ENCODE data around the gene GNG14. TPM values are rescaled to one million over a fixed set of nuclear protein-coding genes. Genes with fewer than 3 reads are reported as not detected.
"Not testable (repeated sequence)": the region's sequence is repeated elsewhere in the genome, so short reads cannot be mapped to it uniquely, and the experiment has no call there.

The GNG14 gene
- total RNA-seq, 1 experiment from 2014 or later = not detected

DNA sequence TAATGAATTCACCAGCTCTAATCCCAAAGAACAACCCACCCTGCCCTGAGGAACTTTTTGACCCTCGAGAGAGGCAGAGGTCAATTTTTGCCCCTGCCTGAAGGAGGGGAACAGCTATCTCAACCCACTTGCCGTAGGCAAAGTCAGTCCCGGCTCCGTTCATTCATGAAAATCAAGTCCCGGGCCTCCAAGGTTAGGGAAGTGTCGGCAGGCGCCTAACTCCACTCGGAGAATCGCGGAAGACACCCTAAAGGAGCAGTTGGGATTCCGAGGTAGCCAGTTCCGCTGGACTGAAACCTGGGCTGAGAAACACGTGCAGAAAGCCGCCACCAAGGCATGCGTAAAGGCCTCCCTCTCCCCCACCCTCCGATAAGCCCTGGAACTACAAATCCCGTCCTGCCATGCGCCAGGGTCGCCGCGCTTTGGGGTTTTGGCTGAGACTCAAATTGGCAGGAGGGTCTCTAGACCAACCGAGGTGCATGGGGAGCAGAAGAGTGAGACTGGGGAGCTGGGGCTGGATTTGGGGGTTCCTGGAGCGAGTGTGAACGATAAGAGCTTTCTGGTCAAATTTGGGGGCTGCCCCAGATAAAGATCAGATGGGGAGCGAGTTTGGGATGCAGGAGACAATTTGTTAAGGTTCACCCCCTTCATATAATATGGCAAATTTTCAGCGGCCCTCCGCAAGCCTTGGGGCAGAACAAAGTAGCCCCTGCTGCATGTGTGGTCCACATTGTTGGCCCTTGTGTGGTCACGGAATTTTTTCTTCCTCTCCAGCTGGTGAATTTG, 36.0 kb downstream of the GNG14 start, which contains the start of gene TNPO2:
TSS of gene TNPO2 (minus strand) at position 292 of the 786 bp plus-strand sequence. CDS start 2,955 bp downstream, outside the sequence.
- no peak for DNase-seq (ENCODE audit: low spot score)

DNA sequence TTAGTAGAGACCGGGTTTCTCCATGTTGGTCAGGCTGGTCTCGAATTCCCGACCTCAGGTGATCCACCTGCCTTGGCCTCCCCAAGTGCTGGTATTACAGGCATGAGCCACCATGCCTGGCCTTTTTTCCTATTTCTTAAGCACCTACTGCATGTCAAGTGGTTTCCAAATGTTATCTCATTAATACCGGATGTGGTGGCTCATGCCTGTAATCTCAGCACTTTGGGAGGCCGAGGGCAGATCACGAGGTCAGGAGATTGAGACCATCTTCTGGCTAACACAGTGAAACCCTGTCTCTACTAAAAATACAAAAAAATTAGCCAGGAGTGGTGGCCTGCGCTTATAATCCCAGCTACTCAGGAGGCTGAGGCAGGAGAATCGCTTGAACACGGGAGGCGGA, 37.8 kb downstream of the GNG14 start:
- DNase-seq (ENCODE audit: low spot score) = not testable (repeated sequence)

DNA sequence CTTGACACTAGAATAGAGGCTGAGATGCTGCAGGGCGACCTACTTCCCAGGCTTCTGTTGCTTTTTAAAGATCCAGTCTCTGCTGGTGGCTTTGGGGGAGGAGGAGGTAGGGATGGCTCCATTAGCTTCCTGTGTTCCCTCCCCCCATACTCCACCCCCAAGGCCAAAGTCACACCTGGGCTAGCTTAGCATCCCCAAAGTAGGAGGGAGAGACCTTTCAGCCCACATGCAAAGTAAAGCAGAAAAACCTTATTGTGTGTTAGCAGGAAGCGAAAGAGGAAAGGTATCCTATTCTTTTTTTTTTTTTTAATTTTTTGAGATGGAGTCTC, 39.2 kb downstream of the GNG14 start:
- DNase-seq (ENCODE audit: low spot score) = no peak

DNA sequence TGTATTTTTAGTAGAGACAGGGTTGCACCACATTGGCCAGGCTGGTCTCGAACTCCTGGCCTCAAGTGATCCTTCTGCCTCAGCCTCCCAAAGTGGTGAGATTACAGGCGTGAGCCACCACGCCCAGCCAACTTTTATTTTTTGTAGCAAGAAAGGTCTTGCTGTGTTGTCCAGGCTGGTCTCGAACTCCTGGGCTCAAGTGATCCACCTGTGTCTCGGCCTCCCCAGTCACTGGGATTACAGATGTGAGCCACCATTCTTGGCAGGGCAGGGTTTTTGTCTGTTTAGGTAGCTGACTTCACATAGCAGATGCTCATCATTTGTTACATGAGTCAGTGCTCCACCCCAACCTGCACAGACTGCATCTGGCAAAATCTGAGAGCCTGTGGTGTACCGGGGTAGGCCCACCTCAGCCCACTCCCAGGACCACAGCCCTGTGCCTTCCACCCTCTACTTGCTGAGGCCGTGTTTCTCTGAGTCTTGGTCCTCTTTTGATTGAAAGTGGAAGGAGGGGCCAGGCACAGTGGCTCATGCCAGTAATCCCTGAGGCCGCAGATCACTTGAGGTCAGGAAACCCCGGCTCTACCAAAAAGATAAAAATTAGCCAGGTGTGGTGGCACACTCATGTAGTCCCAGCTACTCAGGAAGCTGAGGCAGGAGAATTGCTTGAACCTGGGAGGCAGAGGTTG, 40.1 kb downstream of the GNG14 start:
- DNase-seq (ENCODE audit: low spot score) = no peak

DNA sequence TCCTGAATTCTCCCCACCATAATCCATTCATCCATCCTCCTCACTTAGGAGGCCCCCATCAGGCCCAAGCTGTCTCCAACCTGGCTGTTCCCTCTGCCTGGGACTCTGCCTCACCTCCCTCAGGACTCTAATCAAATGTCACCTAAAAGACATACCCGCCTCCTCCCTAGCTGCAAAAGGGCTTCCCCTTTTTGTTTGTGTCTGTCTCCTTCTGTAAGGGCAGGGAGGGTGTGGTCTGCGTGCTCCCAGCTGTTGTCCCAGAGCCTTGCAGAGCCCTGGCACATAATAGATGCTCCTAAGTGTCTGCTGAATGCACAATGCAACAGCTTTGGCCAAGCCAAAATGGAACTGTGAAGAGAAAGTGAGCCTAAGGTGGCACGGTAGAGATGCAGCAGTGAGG, 42.3 kb downstream of the GNG14 start:
- no peak for DNase-seq (ENCODE audit: low spot score)

DNA sequence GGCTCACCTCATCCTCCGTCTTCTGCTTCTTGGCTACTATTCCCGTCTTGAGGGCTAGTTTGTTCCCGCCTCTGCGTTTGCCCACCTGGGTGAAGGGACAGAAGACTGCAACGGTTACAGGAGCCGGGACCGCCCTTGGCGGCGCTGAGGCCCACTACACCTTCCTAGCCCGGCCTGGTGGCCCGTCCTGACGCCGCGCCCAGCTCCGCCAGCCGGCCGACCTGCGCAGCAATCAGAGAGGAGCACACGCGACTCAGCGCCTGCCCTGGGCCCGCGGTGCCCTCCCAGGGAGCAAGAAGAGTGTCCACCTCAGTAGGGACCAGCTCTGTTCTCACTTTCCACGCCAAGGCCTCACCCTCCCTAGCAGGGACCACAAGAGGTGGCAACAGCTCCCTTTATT, 43.5 kb downstream of the GNG14 start:
- DNase-seq (ENCODE audit: low spot score) = no peak

DNA sequence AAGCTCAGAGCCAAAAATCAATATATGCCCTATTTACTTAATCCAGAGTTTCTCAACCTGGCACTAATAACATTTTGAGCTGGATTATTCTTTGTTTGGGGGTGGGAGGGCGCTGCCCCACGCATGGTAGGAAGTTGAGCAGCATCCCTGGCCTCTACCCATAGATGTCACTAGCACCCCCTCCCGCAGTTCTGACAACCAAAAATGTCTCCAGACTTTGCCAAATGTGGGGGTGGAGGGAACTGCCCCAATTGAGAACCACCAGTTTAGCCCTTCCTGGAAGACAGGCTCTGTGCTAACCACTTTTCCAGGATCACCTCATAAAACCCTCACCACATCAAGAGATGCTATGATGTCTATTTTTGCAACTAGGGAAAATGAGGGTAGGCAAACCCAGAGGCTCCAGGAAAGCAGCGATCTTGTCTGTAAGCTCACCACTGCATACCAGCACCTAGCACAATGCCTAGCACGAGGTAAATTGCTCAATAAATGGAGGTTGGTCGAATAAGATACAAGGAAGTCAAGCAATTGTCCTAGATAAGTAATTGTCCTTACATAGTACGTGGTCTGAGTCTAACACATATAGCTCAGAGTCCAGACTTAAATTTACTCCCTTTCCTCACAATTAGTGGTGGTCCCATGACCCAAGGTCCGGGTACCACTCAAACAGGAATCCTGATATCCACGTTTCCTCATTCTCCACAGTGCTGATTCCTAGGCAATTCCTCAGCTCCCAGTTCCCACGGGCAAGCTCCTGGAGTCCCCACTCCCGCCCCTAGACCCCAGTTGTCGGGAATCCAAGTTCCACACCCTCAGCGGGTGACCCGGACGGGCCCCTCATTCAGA, 45.8 kb downstream of the GNG14 start:
- peak; percentile 31 for DNase-seq (ENCODE audit: low spot score)

DNA sequence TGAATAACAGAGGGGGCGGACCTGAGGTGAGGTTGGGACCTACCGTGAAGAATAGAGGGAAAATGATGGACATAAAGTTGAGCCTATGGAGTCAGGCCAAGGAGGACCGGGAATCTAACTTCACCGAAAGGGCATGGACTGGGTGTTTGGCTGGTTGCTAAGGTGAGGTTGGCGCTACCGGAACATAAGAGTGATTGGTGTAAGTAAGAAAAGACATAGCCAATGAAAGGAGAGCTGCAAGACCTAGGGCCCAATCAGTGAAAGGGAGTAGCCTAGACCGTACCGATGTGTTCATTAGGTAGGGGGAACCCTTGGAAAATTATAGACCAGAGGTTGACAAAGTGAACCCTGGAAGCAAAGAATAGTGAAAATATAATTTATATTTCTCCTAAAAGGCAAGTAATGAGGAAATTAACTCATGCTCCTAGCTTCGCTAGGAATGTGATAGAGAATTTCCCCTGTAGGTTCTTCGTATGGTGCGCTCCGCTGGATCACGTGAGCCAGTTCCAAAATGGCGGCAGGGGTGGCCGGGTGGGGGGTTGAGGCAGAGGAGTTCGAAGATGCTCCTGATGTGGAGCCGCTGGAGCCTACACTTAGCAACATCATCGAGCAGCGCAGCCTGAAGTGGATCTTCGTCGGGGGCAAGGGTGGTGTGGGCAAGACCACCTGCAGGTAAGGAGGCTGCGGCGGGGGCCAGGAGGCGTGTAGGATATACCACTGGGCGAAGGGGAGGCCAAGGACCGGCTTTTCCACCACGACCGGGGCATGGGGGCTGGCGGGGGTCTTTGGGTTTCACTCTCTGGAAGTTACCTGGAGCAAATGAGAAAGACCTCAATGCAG, 49.4 kb downstream of the GNG14 start, which contains the start of gene GET3:
TSS of gene GET3 (plus strand) at position 503 of the 840 bp plus-strand sequence. CDS start at position 512, 9 bp downstream.
- DNase-seq (ENCODE audit: low spot score) = peak; percentile 100

DNA sequence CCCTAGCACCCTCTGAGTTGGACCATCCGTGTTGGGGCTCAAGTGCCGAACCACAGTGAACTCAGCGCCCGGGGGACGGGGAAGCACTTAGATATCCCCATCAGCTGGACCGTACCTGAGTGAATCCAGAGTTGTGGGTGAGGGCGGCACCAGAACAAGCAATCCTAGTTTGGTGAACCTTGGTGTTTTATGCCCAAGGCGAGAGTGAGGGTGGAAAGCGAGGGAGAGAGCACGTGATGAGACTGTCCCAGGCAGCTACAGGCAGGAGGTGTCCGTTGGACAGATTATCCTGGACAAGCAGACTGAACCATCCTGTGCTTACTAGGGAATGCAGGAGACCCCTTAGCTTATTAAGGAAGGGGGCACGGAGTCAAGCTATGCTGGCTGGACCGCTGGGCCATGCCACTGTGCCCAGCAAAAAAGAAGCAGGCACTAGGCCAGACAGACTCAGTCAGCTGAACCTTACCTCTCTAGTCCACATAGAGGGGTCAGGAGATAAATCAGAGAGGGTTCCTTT, 50.1 kb downstream of the GNG14 start:
- no peak for DNase-seq (ENCODE audit: low spot score)

Other genes starting within 250 kb of the GNG14 start
- 2.1 and 3.1 TPM in 2 replicates for gene ZNF443, start 247.0 kb upstream of the GNG14 start, total RNA-seq (2014; rRNA removed; shearing (Covaris generic))
- 0.81 TPM in 1 of 2 replicates, not detected in the other for gene ZNF709, start 203.2 kb upstream of the GNG14 start, total RNA-seq (2014; rRNA removed; shearing (Covaris generic))
- gene ZNF564, start 136.5 kb upstream of the GNG14 start, total RNA-seq (2014; rRNA removed; shearing (Covaris generic)) = 4.1 and 5.3 TPM in 2 replicates
- gene ZNF490, start 77.2 kb upstream of the GNG14 start, total RNA-seq (2014; rRNA removed; shearing (Covaris generic)) = 2.6 and 5.7 TPM in 2 replicates
- 8.1 and 8.5 TPM in 2 replicates for gene ZNF791, start 77.1 kb upstream of the GNG14 start, total RNA-seq (2014; rRNA removed; shearing (Covaris generic))
- 34.2 and 53.4 TPM in 2 replicates for gene MAN2B1, start 21.3 kb upstream of the GNG14 start, total RNA-seq (2014; rRNA removed; shearing (Covaris generic))
- 12.8 and 13.7 TPM in 2 replicates for gene WDR83, start 21.2 kb upstream of the GNG14 start, total RNA-seq (2014; rRNA removed; shearing (Covaris generic))
- gene DHPS, start 6.1 kb upstream of the GNG14 start, total RNA-seq (2014; rRNA removed; shearing (Covaris generic)) = 65.1 and 100 TPM in 2 replicates
- gene FBXW9, start 8.6 kb downstream of the GNG14 start, total RNA-seq (2014; rRNA removed; shearing (Covaris generic)) = 6.4 and 12.7 TPM in 2 replicates
- 30.1 and 33.0 TPM in 2 replicates for gene TNPO2, start 35.9 kb downstream of the GNG14 start, total RNA-seq (2014; rRNA removed; shearing (Covaris generic))
- 238 and 271 TPM in 2 replicates for gene TRIR, start 46.7 kb downstream of the GNG14 start, total RNA-seq (2014; rRNA removed; shearing (Covaris generic))
- gene GET3, start 49.5 kb downstream of the GNG14 start, total RNA-seq (2014; rRNA removed; shearing (Covaris generic)) = 85.4 and 94.4 TPM in 2 replicates
- 0.06 TPM in 1 of 2 replicates, not detected in the other for gene BEST2, start 63.8 kb downstream of the GNG14 start, total RNA-seq (2014; rRNA removed; shearing (Covaris generic))
- gene HOOK2, start 87.6 kb downstream of the GNG14 start, total RNA-seq (2014; rRNA removed; shearing (Covaris generic)) = 8.6 and 13.0 TPM in 2 replicates
- 55.7 and 71.3 TPM in 2 replicates for gene JUNB, start 103.5 kb downstream of the GNG14 start, total RNA-seq (2014; rRNA removed; shearing (Covaris generic))
- gene PRDX2, start 113.8 kb downstream of the GNG14 start, total RNA-seq (2014; rRNA removed; shearing (Covaris generic)) = 6.1 and 6.7 TPM in 2 replicates
- gene THSD8, start 114.1 kb downstream of the GNG14 start, total RNA-seq (2014; rRNA removed; shearing (Covaris generic)) = not detected in 2 replicates
- gene RNASEH2A, start 118.6 kb downstream of the GNG14 start, total RNA-seq (2014; rRNA removed; shearing (Covaris generic)) = 74.2 and 92.1 TPM in 2 replicates
- gene RTBDN, start 146.6 kb downstream of the GNG14 start, total RNA-seq (2014; rRNA removed; shearing (Covaris generic)) = not detected in 2 replicates
- 5.7 TPM in 1 of 2 replicates, not detected in the other for gene MAST1, start 150.5 kb downstream of the GNG14 start, total RNA-seq (2014; rRNA removed; shearing (Covaris generic))
- gene DNASE2, start 193.5 kb downstream of the GNG14 start, total RNA-seq (2014; rRNA removed; shearing (Covaris generic)) = 64.4 and 68.8 TPM in 2 replicates
- gene KLF1, start 199.2 kb downstream of the GNG14 start, total RNA-seq (2014; rRNA removed; shearing (Covaris generic)) = not detected in 2 replicates
- gene GCDH, start 203.2 kb downstream of the GNG14 start, total RNA-seq (2014; rRNA removed; shearing (Covaris generic)) = 31.0 and 38.3 TPM in 2 replicates
- gene SYCE2, start 231.3 kb downstream of the GNG14 start, total RNA-seq (2014; rRNA removed; shearing (Covaris generic)) = 1.6 and 2.5 TPM in 2 replicates
- 59.4 and 90.9 TPM in 2 replicates for gene FARSA, start 245.7 kb downstream of the GNG14 start, total RNA-seq (2014; rRNA removed; shearing (Covaris generic))